Raji (cell line): ENCODE results near the gene C6orf58.

Experiments used
- POLR2A ChIP-seq: IDR thresholded peaks from 2 replicates; pipeline ENCODE4 v1.6.1; 2011; ENCODE audit warnings: low read depth, low read length, control low read depth; ENCODE audit not compliant: insufficient read depth

Gene C6orf58

GRCh38 chr6:127576874-127577273 is at the start of gene C6orf58:
Gene C6orf58 (plus strand): TSS chr6:127577174. CDS start chr6:127577186, 12 bp downstream.
- no peak for TF ChIP-seq POLR2A

DNA sequence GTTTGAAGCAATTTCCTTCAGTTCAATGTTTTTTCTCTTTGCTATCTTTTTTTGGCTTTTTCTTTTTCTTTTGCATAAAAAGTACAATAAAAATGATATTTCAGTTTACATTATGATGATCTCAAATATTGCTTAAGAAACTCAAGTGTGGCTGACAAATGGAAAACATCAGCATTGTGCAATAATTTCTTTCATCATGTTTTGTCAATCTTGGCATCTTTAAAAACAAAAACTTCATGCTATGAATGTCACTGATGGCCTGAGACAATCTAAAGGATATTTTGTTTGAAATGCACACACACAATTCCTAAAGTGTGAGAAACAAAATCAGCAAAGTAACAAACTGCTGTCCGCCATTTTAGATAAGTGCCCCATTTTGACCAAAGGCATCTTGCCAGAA is 44.0 kb upstream of the C6orf58 start:
- TF ChIP-seq POLR2A: no peak

GRCh38 chr6:127533736-127534135 is 43.2 kb upstream of the C6orf58 start:
- TF ChIP-seq POLR2A: no peak

DNA sequence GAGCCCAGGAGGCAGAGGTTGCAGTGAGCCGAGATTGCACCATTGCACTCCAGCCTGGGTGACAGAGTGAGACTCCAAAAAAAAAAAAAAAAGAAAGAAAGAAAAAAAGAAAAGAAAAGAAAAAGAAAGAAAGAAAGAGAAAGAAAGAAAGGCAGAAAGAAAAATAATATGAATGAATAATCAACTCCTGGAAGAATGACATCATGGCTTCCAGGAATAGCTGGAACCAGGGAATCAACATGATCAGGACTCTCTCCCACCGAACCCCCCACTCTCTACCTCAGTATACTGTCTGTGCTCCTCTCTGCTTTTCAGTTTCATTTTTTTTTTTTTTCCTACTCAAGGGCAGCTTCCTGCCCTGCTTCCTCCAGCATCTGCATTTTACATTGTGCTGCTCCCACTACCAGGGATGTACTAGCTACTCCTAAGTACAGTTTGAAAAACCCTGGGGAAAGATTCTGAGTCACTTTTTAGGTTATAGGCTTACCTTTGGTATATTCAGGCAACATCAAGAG is 38.2 kb upstream of the C6orf58 start:
- no peak for TF ChIP-seq POLR2A

DNA sequence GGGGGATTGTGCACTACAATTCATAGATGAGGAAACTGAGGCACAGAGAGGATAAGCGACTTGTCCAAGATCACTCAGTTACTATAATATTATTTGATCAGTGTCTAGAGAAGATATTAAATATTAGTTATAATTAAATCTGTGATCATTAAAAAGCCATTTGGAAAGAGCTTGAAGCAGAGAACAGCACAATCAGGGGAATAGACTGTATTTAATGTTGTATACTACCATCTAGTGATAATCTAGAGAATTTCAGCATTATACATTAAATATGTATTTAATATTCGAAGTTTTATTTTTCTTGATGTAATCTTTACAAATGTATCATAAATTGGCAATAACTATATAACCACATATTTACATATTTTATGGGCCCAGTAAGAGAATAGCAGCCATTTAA is 37.7 kb upstream of the C6orf58 start:
- no peak for TF ChIP-seq POLR2A

DNA sequence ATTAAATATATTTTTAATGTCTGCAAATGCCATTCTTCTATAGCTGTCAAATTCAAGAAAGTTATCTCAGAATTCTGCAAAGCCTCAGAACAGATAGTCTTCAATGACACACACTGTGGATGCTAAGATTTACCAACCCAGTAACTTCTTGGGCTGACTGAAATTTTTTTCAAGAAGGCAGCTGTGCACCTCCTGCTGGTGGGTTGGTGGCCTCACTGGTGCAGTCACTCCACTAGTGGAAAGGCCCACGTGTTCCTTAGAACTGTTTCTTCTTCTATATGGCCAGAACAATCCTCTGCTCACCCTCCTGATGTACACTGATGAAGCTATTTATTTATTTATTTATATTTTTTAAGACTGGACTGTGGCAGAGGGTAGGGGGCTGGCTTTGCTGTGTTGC is 29.8 kb upstream of the C6orf58 start:
- no peak for TF ChIP-seq POLR2A

DNA sequence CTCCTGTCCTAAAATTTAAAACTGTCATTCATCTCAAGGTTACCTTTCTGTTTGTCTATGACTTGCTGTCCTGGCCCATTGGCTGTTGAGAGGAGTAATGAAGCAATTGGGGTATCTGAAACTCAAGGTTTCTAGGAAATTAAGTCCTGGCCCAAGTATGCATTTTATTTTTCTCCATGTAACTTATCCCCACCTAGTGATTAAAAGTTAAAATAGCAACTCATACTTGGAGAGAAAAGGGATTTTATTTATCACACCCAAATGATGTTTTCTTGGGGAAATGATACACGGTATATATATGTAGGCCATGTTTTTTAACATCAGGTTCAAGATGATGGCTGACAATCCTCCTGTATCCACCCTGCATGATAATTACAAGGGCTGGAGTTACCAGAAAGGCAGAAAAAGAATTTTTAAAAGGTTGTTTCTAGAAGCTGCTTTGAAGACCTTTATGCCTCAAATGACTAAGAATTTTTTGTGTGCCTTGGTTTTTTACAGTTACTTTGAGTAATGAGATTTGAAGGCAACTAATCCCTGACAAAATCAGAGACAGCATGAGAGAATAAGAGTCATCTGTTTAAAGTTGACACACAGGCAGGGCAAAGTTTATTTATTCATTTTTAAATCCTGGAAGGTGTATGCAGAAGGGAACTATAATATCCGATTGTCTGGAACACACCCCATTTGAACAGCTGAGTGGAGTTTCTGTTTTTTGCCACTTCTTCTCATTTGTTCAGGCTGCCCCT is 28.9 kb upstream of the C6orf58 start:
- TF ChIP-seq POLR2A: no peak

- TF ChIP-seq POLR2A: no peak
These were observed 26.6 kb upstream of the C6orf58 start for GRCh38 chr6:127550403-127550802.

DNA sequence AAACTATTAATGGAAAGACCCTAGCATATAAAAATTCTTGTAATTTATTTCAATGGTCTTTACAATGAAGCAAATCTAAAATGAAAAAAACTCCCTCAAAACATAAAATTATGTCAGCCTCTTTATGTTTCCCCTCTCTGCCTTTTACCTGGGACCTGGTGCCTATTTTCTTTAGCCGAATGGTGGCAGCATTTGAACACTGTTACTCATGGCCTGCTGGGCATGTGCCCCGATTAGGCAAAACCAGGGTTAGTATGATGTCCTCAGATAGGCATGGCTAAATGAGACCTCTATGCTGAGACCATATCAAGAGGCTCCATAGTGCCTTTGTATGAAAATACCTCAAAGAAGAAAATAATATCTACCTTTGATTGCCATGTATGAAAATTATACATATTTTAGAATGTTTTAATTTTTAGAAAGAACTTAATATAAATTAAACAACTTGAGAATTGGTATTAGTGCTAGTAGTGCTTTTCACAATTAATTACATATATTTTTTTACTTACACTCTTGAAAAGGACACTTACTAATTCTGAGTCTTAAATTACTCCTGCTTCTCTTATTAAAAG is 22.5 kb upstream of the C6orf58 start:
- TF ChIP-seq POLR2A: no peak

DNA sequence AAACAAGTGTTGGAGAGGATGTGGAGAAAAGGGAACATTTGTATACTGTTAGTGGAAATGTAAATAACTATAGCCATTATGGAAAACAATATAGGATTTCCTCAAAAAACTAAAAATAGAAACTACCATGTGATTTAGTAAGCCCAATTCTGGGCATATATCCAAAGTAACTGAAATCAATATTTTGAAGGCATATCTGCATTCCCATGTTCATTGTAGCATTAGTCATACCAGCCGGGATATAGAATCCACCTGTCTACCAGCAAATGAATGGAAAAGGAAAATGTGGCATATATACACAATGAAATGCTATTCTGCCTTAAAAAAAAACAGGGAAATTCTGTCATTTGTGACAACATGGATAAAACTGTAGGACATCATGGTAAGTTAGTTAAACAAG is 15.3 kb upstream of the C6orf58 start:
- no peak for TF ChIP-seq POLR2A

- no peak for TF ChIP-seq POLR2A
These were observed 12.2 kb upstream of the C6orf58 start for GRCh38 chr6:127564761-127565160.

- TF ChIP-seq POLR2A: no peak
These were observed 10.9 kb upstream of the C6orf58 start for GRCh38 chr6:127566119-127566518.

- TF ChIP-seq POLR2A: no peak
These were observed 10.3 kb upstream of the C6orf58 start for GRCh38 chr6:127566651-127567050.

- TF ChIP-seq POLR2A: no peak
These were observed 9.5 kb upstream of the C6orf58 start for GRCh38 chr6:127567476-127567875.

- no peak for TF ChIP-seq POLR2A
These were observed 6.1 kb upstream of the C6orf58 start for GRCh38 chr6:127570739-127571389.

- no peak for TF ChIP-seq POLR2A
These were observed 1.9 kb downstream of the C6orf58 start for GRCh38 chr6:127578900-127579299.
